VCaP (cell line): ENCODE measurements around the gene PPIL6.
"Not testable (repeated sequence)": the region's sequence is repeated elsewhere in the genome, so short reads cannot be mapped to it uniquely, and the experiment has no call there.

Source experiments
- H3K27ac ChIP-seq: fragments of 450-650 bp; 2 replicates; pipeline ENCODE4 v1.5.1; 2017
- TF ChIP-seq, protein P1 (sequence below): fragments of 450-650 bp; conservative IDR thresholded peaks from 2 replicates; pipeline ENCODE4 v1.5.1; 2017; ENCODE audit warnings: mild to moderate bottlenecking, moderate library complexity

PPIL6 gene

DNA sequence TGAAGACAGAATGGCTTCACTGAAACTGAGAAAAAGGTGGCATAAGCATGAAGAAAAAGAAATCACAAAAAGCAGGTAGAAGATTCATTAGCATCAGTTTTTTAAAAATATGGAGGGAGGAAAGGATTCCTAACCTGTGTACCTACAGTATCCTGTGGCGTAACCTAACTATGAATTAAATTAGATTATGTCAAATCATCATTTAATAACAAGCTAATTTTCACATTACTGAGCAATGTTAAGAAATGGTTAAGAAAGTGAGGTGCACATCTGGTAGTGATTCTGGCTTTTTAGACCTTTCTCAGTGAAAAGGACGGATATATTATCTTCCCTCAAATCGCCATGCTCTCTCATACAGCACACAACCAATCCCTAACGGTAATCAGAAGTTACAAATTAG, 70.7 kb downstream of the PPIL6 start:
- TF ChIP-seq, protein P1, sequence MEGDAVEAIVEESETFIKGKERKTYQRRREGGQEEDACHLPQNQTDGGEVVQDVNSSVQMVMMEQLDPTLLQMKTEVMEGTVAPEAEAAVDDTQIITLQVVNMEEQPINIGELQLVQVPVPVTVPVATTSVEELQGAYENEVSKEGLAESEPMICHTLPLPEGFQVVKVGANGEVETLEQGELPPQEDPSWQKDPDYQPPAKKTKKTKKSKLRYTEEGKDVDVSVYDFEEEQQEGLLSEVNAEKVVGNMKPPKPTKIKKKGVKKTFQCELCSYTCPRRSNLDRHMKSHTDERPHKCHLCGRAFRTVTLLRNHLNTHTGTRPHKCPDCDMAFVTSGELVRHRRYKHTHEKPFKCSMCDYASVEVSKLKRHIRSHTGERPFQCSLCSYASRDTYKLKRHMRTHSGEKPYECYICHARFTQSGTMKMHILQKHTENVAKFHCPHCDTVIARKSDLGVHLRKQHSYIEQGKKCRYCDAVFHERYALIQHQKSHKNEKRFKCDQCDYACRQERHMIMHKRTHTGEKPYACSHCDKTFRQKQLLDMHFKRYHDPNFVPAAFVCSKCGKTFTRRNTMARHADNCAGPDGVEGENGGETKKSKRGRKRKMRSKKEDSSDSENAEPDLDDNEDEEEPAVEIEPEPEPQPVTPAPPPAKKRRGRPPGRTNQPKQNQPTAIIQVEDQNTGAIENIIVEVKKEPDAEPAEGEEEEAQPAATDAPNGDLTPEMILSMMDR = no peak

DNA sequence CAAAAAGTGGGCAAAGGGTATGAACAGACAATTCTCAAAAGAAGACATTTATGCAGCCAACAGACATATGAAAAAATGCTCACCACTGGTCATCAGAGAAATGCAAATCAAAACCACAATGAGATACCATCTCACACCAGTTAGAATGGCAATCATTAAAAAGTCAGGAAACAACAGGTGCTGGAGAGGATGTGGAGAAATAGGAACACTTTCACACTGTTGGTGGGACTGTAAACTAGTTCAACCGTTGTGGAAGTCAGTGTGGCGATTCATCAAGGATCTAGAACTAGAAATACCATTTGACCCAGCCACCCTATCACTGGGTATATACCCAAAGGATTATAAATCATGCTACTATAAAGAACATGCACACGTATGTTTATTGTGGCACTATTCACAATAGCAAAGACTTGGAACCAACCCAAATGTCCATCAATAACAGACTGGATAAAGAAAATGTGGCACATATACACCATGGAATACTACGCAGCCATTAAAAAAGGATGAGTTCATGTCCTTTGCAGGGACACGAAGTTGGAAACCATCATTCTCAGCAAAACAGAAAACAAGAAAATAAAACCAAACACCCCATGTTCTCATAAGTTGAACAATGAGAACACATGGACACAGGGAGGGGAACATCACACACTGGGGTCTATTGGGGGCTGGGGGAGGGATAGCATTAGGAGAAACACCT, 75.9 kb downstream of the PPIL6 start:
- H3K27ac ChIP-seq = not testable (repeated sequence)

More for the DNA sequence above, 70.7 kb downstream of the PPIL6 start:
- no peak overlapping the region for H3K27ac ChIP-seq

DNA sequence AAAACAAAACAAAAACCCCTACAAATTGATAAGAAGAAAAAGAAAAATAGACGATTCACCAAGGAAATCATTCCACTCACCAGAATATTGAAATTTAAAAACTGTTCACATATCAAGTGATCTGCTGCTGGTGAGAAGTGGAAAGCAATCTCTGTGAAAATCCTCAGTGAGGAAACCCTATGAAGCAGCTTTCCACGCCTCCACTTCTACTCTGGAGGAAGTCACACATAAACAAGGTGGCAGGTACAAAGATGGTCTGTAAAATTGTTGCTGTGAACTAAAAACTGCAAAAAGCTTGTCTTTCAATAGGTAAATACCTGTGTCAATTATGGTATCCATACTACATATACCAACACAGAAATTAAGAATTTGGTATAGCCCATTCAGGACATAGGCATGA, 76.7 kb downstream of the PPIL6 start:
- TF ChIP-seq, protein P1 = no peak

DNA sequence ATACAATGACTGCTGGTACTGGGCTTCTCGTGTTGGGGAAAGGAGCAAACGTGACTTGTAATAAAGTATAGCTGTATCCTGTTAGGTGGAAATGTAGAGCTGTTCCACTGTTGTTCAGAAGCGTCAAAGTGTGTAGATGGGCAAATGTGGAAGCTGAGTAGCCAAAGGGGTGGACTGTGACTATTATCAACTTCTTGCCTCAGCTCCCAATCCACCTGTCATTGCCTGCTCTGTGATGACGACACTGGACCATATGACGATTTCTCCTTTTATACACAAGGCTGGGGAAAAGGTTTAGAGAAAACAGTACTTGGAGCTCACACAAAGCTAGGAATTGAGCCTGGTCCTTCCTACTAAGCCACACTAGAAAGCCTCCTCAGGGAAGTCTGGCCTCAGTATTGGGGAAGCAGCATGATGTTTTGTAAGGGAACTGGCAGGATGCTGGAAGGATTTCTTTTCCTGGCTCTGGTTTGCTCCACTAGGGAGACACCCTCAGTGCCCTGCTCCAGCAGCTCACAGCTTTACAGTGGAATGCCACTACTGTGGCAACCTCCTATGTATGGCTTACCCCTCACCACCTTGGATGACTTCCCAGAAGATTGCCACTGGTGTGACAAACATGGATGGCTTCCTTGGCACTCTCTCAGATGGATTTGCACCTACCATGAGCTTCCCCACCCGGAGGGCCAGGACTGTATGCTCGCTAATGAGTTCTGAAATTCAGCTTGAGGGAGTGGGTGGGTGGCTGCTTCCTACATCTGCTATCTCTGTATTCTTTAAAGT, 78.1 kb downstream of the PPIL6 start:
- TF ChIP-seq, protein P1 = no peak
- no peak overlapping the region for H3K27ac ChIP-seq

More for the DNA sequence above, 76.7 kb downstream of the PPIL6 start:
- no peak overlapping the region for H3K27ac ChIP-seq

DNA sequence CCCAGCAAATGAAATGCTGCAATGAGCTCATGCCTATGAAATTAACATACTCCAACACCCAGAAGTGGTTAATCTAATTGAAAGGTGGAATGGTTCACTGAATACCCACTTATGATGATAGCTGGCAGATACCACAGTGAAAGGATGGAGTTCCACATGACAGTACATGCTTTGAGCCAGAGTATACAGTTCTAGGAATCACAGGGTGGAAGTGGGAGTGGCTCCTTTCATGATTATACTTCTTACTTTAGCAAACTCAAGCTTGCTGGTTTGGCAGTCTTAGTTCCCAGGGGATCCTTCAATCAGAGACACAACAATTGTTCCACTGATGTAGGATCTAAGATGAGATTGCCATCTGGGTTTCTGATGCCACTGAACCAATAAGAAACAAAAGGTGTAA, 79.6 kb downstream of the PPIL6 start:
- TF ChIP-seq, protein P1 = no peak
- no peak overlapping the region for H3K27ac ChIP-seq

DNA sequence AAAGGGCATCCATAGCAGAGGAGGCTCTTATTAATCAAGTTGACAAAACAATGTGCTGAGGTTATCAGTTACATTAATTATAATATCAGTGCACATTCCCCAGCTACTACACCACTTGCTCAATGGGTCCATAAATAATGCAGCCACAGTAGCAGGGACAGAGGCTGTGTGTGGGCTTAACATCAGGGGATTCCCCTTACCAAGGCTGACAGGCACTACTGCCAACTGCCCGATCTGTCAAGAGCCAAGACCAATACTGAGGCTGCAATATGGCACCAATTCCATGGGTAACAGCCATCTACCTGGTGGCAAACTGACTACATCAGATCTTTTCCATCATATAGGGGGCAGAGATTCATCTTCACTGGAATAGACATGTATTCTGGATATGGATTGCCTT, 80.1 kb downstream of the PPIL6 start:
- no peak overlapping the region for H3K27ac ChIP-seq
- TF ChIP-seq, protein P1 = no peak

DNA sequence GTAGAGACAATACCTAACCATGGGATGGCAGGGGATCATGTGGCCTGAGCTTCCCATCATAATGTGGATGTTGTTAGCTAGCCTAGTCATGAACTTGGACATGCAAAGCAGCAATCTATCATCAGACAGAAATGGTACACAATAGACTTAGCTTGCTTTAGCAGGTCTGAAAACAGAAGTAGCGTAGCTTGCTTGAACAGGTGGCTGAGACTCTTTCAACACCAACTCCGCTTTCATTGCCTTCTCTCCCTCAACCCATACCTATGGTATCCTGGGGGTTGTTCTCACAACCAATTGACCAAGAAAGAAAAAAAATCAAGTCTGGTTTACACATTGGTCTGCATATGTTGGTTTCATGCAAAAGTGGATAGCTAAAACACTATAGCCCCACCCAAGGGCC, 81.2 kb downstream of the PPIL6 start:
- H3K27ac ChIP-seq = no peak overlapping the region
- TF ChIP-seq, protein P1 = no peak

DNA sequence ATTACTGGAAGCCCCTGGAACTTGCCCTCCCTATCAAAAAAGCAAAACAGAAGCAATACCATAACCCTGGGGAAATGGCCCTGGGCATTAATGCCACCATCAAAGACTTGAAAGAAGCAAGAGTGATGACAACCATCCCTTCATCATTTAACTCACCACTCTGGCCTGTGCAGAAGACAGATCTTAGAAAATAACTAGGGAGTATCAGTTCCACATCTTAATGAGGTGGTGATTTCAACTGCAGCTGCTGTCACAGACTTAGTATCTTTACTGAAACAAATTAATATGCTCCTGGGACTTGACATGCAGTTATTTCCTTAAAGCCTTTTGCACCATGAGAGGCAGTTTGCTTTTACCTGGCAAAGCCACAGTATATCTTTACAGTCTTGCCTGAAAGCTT, 82.2 kb downstream of the PPIL6 start:
- H3K27ac ChIP-seq = no peak overlapping the region
- TF ChIP-seq, protein P1 = no peak
